ENCODE results near the gene TFPI. TPM values are rescaled to one million over a fixed set of nuclear protein-coding genes. Genes with fewer than 3 reads are reported as not detected.

Gene TFPI
- total RNA-seq, result 413 and 866 TPM in 2 replicates

DNA sequence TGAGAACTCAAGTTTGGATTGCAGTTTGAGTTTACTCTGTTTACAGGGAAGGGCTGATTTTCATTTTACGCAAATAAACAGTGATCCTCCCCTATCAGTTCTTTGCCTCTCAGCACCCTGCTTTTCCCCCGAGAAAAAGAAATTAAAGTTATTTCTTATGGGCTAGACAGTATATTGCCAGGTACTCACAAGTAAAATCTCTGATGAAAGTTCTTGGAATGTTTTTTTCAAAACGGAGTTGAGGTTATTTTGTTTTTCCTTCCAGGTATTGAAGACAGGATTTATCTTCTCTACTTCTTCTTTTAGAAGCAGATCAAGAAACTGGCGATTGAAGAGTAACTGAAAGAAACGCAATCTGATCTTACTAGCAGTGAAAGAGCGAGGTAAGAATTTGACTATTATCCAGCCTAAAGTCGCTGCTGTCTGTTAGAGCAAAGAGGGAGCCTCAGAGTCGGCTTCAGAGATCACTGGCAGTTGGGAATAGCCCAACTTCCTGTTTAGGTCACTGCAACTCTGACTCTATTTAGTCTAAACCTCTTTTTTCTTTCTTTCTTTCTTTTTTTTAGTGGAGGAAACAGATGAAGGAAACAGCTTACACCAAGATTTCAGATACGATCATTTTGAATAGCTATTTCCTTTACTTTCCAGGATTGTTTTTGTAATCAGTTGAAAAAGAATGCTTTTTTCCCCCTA is at the start of gene TFPI:
TFPI (minus strand) TSS at position 425 of the 693 bp plus-strand sequence. CDS start 50,667 bp downstream, outside the sequence.

Other genes starting within 250 kb of the TFPI start
- 10.4 TPM in 2 replicates for gene CALCRL, start 106.2 kb downstream of the TFPI start, total RNA-seq